HTERT RPE-1 (cell line): ENCODE results near the gene PLCH1.

Experiments
- in situ Hi-C: fragments of 300-500 bp; cut with MboI; formaldehyde crosslinking; loops from 4 replicates; pipeline ENCODE4 v1.14.3; 2020; ENCODE audit warnings: low sequenced_read_pairs

PLCH1 gene

GRCh38 chr3:155701882-155702465, 42.9 kb downstream of the PLCH1 start:
- in situ Hi-C loops: no loop called here

- in situ Hi-C loops: no loop called here
Measured at GRCh38 chr3:155697542-155697941, 47.3 kb downstream of the PLCH1 start.

- in situ Hi-C loops: no loop called here
Measured at GRCh38 chr3:155690921-155691320, 54.0 kb downstream of the PLCH1 start.

GRCh38 chr3:155688481-155688880, 56.4 kb downstream of the PLCH1 start:
- in situ Hi-C loops: no loop called here

GRCh38 chr3:155683344-155683720, 61.5 kb downstream of the PLCH1 start:
- in situ Hi-C loops: no loop called here

- in situ Hi-C loops: no loop called here
Measured at GRCh38 chr3:155682426-155683343, 62.2 kb downstream of the PLCH1 start.

GRCh38 chr3:155676252-155676981, 68.5 kb downstream of the PLCH1 start:
- in situ Hi-C loops: no loop called here

- in situ Hi-C loops: no loop called here
Measured at GRCh38 chr3:155675094-155675493, 69.8 kb downstream of the PLCH1 start.

GRCh38 chr3:155673421-155673820, 71.5 kb downstream of the PLCH1 start:
- in situ Hi-C loops: no loop called here

- in situ Hi-C loops: no loop called here
Measured at GRCh38 chr3:155670335-155670734, 74.5 kb downstream of the PLCH1 start.

GRCh38 chr3:155667988-155668387, 76.9 kb downstream of the PLCH1 start:
- in situ Hi-C loops: no loop called here

GRCh38 chr3:155664925-155665695, 79.8 kb downstream of the PLCH1 start:
- in situ Hi-C loops: no loop called here

GRCh38 chr3:155663467-155664212, 81.2 kb downstream of the PLCH1 start:
- in situ Hi-C loops: no loop called here

GRCh38 chr3:155661760-155662159, 83.1 kb downstream of the PLCH1 start:
- in situ Hi-C loops: no loop called here

- in situ Hi-C loops: no loop called here
Measured at GRCh38 chr3:155661042-155661441, 83.8 kb downstream of the PLCH1 start.

GRCh38 chr3:155658671-155659261, 86.1 kb downstream of the PLCH1 start:
- in situ Hi-C loops: no loop called here

GRCh38 chr3:155658006-155658405, 86.9 kb downstream of the PLCH1 start:
- in situ Hi-C loops: no loop called here

GRCh38 chr3:155657161-155657560, 87.7 kb downstream of the PLCH1 start:
- in situ Hi-C loops: no loop called here

- in situ Hi-C loops: no loop called here
Measured at GRCh38 chr3:155656466-155656865, 88.4 kb downstream of the PLCH1 start.
